Mucosa of descending colon (tissue), 3 donors: ENCODE results near the gene TCOF1. TPM values are rescaled to one million over a fixed set of nuclear protein-coding genes. Genes with fewer than 3 reads are reported as not detected.
A peak's percentile ranks its signal among the peaks of the same experiment; 100 is the strongest.

Experiments
- ATAC-seq: fragments of 200-7000 bp; cut with Tn5 transposase; one replicate; pipeline ENCODE4 v1.9.1; 2020; ENCODE audit warnings: mild to moderate bottlenecking, moderate library complexity
- DNase-seq, 3 donors: peaks; one replicate each; pipeline ENCODE4 v3.0.0-alpha.2; 2020
- H3K36me3 ChIP-seq: fragments of 200-600 bp; one replicate; pipeline ENCODE4 v1.8.0; 2021; ENCODE audit warnings: low read depth, mild to moderate bottlenecking
- H3K4me1 ChIP-seq: fragments of 200-600 bp; one replicate; pipeline ENCODE4 v1.8.0; 2021; ENCODE audit warnings: low read depth, mild to moderate bottlenecking
- H3K4me3 ChIP-seq: fragments of 200-600 bp; one replicate; pipeline ENCODE4 v1.8.0; 2021; ENCODE audit warnings: mild to moderate bottlenecking
- H3K9me3 ChIP-seq: fragments of 200-600 bp; one replicate; pipeline ENCODE4 v1.8.0; 2021; ENCODE audit warnings: mild to moderate bottlenecking
- CTCF ChIP-seq: fragments of 200-600 bp; IDR thresholded peaks from one replicate; pipeline ENCODE4 v1.8.0; 2022; ENCODE audit warnings: antibody characterized with exemption, mild to moderate bottlenecking
- intact Hi-C, 2 donors: fragments of 100-400 bp; cut with DNase I in 1 of 2; cut with micrococcal nuclease in 1 of 2; formaldehyde crosslinking; loops; one replicate each; pipeline versions ENCODE4 v1.11.0 to v1.11.1; 2022; cut with DNase I, micrococcal nuclease
- total RNA-seq, 3 donors: library from RNA; stranded (reverse); fragmentation: NEBNext Ultra II Directional in 2 of 3; extraction: Animal tissue kit (Norgen Biotek cat#: 25700) in 2 of 3; gene quantifications; one replicate each; pipeline versions ENCODE4 v1.2.1 to v1.2.4, GENCODE V29; 2021 to 2023
- donor health status: DM: no; HTN: no; CAD: no; lungs with moderate emphysema.
- donor health status: DM: no; HTN: no; CAD: no.
- donor health status: DM: no; HTN: yes; CAD: no.

The TCOF1 gene
- total RNA-seq, 3 donors from 2014 or later = 17.3 to 36.2 (median 26.0) TPM

DNA sequence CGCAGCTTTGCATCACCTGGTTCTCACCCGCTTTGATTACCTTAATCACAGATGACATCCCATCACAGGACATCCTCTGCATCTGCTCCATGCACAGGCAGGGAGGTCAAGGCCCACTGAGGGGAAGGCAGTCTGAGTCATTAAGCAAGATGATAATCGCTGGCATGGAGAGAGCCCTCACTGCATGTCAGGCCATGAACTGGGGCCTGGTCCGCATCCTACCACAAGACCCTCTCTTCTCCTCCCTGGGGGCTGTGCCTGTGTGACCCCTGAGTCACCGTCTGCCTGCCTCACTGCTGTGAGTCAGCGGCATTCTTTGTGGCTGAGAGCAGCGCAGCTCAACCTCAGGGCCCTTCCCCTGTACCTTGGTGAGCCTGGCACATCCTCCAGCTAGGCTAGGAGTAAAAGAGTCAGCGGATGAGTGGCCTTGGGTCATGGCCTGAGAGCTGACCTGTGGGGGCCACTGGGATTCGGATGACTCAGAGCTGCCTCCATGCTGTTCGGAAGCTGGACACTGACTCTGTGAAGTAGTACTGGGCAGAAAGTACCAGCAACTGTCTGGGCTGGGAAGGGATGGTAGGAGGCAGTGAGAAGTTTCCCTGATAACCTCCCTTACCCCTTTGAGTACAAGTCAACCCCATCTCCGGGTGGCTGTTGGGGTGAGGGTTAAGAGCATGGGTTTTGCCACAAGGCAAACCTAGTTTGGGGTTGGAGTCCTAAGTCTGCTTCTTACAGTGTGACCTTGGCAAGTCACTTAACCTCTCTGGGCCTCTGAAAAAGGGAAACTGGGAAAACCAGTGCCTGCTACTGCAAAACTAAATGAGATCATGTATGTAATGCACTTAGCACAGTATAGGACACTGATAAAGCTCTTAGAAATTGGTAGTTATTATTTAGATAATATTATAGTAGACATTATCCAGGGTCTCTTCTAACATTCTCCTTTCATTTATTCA, 40.2 kb upstream of the TCOF1 start:
- intact Hi-C loops = no loop called here
- Histone ChIP-seq H3K4me3 (no peak overlapping the region), H3K9me3 (no peaks in the 10 kb centered on the region), H3K4me1 (no peaks in the 10 kb centered on the region), H3K36me3 (no peaks in the 10 kb centered on the region)
- DNase-seq = no peak
- ATAC-seq = peak; percentile 45
- TF ChIP-seq CTCF = no peak

GRCh38 chr5:150318613-150319483, 38.6 kb upstream of the TCOF1 start:
- no peaks in the 10 kb centered on the region for H3K9me3 ChIP-seq
- H3K4me3 ChIP-seq = no peak overlapping the region
- TF ChIP-seq CTCF = no peak
- ATAC-seq = no peak
- intact Hi-C loops = no loop called here
- H3K36me3 ChIP-seq = no peaks in the 10 kb centered on the region
- DNase-seq = no peak
- H3K4me1 ChIP-seq = no peaks in the 10 kb centered on the region

- H3K9me3 ChIP-seq = no peaks in the 10 kb centered on the region
- DNase-seq (no peak), ATAC-seq (no peak)
- no peaks in the 10 kb centered on the region for H3K36me3 ChIP-seq
- H3K4me3 ChIP-seq = no peak overlapping the region
- no peak for TF ChIP-seq CTCF
- H3K4me1 ChIP-seq = no peaks in the 10 kb centered on the region
- intact Hi-C loops = no loop called here
Observed at GRCh38 chr5:150319484-150319790, 38.1 kb upstream of the TCOF1 start.

DNA sequence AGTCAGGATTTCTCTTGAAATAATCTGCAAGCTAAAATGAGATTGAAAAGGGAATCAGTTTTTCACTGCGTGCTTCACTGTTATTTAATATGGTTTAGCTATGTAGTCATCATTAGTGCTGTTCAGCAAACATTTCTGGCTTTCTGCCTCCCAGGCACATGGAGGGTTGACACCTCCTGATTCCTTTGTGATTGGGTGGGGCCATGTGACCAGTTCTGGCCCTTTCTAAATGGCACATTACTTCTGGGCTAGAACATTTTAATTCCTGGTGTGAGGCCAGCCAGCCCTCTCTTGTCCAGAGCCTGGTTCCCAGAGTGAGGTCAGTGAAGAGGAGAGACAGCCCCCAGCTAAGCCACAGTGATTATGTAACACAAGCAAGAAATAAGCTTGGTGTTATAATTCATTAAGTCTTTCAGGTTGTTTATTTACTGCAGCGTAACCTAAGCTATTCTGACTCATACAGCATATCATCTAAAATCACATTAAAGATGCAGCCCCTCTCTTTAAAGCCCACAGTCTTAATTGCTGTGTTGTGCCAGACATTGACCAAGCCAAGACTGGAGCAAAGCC, 37.4 kb upstream of the TCOF1 start:
- no peak for TF ChIP-seq CTCF
- H3K9me3 ChIP-seq = no peaks in the 10 kb centered on the region
- no peaks in the 10 kb centered on the region for H3K36me3 ChIP-seq
- no peaks in the 10 kb centered on the region for H3K4me1 ChIP-seq
- no peak overlapping the region for H3K4me3 ChIP-seq
- ATAC-seq (peak; percentile 66), DNase-seq (peak in 1 of 3 donors; percentile 43)
- intact Hi-C loops = no loop called here

- H3K4me1 ChIP-seq = no peaks in the 10 kb centered on the region
- DNase-seq (no peak), ATAC-seq (no peak)
- no peak for TF ChIP-seq CTCF
- H3K4me3 ChIP-seq = no peak overlapping the region
- no peaks in the 10 kb centered on the region for H3K36me3 ChIP-seq
- H3K9me3 ChIP-seq = no peaks in the 10 kb centered on the region
- intact Hi-C loops = no loop called here
Observed at GRCh38 chr5:150321211-150321610, 36.3 kb upstream of the TCOF1 start.
